Parathyroid adenoma (tissue), 2 donors: ENCODE results near the gene NXNL1.
A peak's percentile ranks its signal among the peaks of the same experiment; 100 is the strongest.
"Not testable (repeated sequence)": the region's sequence is repeated elsewhere in the genome, so short reads cannot be mapped to it uniquely, and the experiment has no call there.

Experiments
- H2AFZ ChIP-seq: fragments of 300-600 bp; sonication (generic); one replicate; pipeline ENCODE4 v1.7.0; 2017; ENCODE audit warnings: antibody characterized with exemption, mild to moderate bottlenecking
- H3K27ac ChIP-seq: fragments of 300-600 bp; sonication (generic); one replicate; pipeline ENCODE4 v1.7.0; 2017
- H3K27me3 ChIP-seq: fragments of 300-600 bp; sonication (generic); one replicate; pipeline ENCODE4 v1.7.0; 2017; ENCODE audit warnings: low read length; ENCODE audit not compliant: control insufficient read depth, insufficient read depth
- H3K36me3 ChIP-seq: fragments of 300-600 bp; sonication (generic); one replicate; pipeline ENCODE4 v1.7.0; 2017; ENCODE audit warnings: low read length; ENCODE audit not compliant: control insufficient read depth, insufficient read depth
- H3K4me1 ChIP-seq: fragments of 300-600 bp; sonication (generic); one replicate; pipeline ENCODE4 v1.7.0; 2017; ENCODE audit warnings: control low read depth
- H3K4me2 ChIP-seq: fragments of 300-600 bp; sonication (generic); one replicate; pipeline ENCODE4 v1.7.0; 2017; ENCODE audit warnings: low read length
- H3K4me3 ChIP-seq: fragments of 300-600 bp; sonication (generic); one replicate; pipeline ENCODE4 v1.7.0; 2017; ENCODE audit warnings: low read depth, low read length
- H3K79me2 ChIP-seq: fragments of 300-600 bp; sonication (generic); one replicate; pipeline ENCODE4 v1.7.0; 2017; ENCODE audit warnings: control low read depth
- H3K9ac ChIP-seq: fragments of 300-600 bp; sonication (generic); one replicate; pipeline ENCODE4 v1.7.0; 2017; ENCODE audit warnings: mild to moderate bottlenecking
- H3K9me3 ChIP-seq: fragments of 300-600 bp; sonication (generic); one replicate; pipeline ENCODE4 v1.7.0; 2017; ENCODE audit warnings: low read length; ENCODE audit not compliant: control insufficient read depth
- CTCF ChIP-seq: fragments of 300-600 bp; sonication (generic); IDR thresholded peaks from one replicate; pipeline ENCODE4 v1.7.0; 2017; ENCODE audit warnings: antibody characterized with exemption, mild to moderate bottlenecking
- donor health status: primary hyperparathyroidism.

NXNL1 gene

GRCh38 chr19:17499025-17499424 lies 38.3 kb upstream of the NXNL1 start:
- H3K27me3 ChIP-seq, H3K4me3 ChIP-seq, H2AFZ ChIP-seq, H3K4me2 ChIP-seq, H3K4me1 ChIP-seq, H3K27ac ChIP-seq, H3K9me3 ChIP-seq, H3K9ac ChIP-seq, H3K36me3 ChIP-seq: not testable (repeated sequence)
- peak; percentile 20 for TF ChIP-seq CTCF
- H3K79me2 ChIP-seq = peaks cover 12% of the 10 kb centered on the region

- Histone ChIP-seq H3K36me3 (no peaks in the 10 kb centered on the region), H3K4me1 (no peaks in the 10 kb centered on the region), H3K9ac (no peak overlapping the region), H3K79me2 (peaks cover 12% of the 10 kb centered on the region), H3K9me3 (no peaks in the 10 kb centered on the region), H3K27ac (no peak overlapping the region), H2AFZ (no peak overlapping the region), H3K27me3 (no peaks in the 10 kb centered on the region), H3K4me3 (no peak overlapping the region), H3K4me2 (no peak overlapping the region)
- no peak for TF ChIP-seq CTCF
Measured at GRCh38 chr19:17497149-17497798, 36.5 kb upstream of the NXNL1 start.

DNA sequence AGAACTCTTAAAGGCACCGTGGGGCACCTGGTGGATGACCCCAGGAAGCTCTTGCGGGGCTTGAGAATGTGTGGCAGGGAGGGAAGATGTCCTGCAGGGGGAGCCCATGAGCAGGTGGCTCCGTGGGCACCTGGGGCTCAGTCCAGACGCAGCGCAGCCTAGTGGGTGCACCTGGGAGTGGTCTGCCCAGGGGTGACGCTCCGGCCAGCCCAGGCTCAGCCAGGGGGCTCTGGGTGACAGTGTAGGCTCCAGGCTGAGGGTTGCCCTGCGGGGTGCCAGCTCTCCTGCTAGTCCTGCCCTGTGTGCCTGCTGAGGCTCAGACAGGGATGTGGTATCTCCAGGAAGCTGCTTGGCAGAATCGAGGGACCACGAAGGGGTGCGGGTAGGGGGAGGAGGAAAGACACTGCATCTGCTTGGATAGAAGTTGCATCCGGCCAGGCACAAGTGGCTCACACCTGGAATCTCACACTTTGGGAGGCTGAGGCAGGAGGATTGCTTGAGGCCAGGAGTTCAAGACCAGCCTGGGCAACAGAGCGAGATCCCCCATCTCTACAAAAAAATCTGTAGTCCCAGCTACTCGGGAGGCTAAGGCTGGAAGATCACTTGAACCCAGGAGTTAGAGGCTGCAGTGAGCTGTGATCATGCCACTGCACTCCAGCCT lies 35.7 kb upstream of the NXNL1 start:
- H3K4me3 ChIP-seq = no peak overlapping the region
- H3K27ac ChIP-seq = no peak overlapping the region

GRCh38 chr19:17495639-17496296 lies 35.0 kb upstream of the NXNL1 start:
- no peaks in the 10 kb centered on the region for H3K36me3 ChIP-seq
- no peak overlapping the region for H3K4me2 ChIP-seq

More for the DNA sequence above, 35.7 kb upstream of the NXNL1 start:
- no peak overlapping the region for H2AFZ ChIP-seq
- no peaks in the 10 kb centered on the region for H3K9me3 ChIP-seq
- H3K79me2 ChIP-seq = peaks cover 12% of the 10 kb centered on the region
- peak; percentile 88 for TF ChIP-seq CTCF
- no peak overlapping the region for H3K9ac ChIP-seq
- no peaks in the 10 kb centered on the region for H3K27me3 ChIP-seq
- H3K4me2 ChIP-seq = no peak overlapping the region
- H3K36me3 ChIP-seq = no peaks in the 10 kb centered on the region
- H3K4me1 ChIP-seq = no peaks in the 10 kb centered on the region

More at GRCh38 chr19:17495639-17496296, 35.0 kb upstream of the NXNL1 start:
- Histone ChIP-seq H3K4me1 (no peaks in the 10 kb centered on the region), H3K79me2 (peaks cover 11% of the 10 kb centered on the region), H3K27ac (no peak overlapping the region), H3K9me3 (no peaks in the 10 kb centered on the region), H3K9ac (no peak overlapping the region), H3K4me3 (no peak overlapping the region), H2AFZ (no peak overlapping the region), H3K27me3 (no peaks in the 10 kb centered on the region)
- TF ChIP-seq CTCF = no peak
